ENCODE measurements around the gene TMC5. TPM values are rescaled to one million over a fixed set of nuclear protein-coding genes. Genes with fewer than 3 reads are reported as not detected.

The TMC5 gene
- total RNA-seq, 1 donor from 2014 or later, result 0.32 TPM

- Histone ChIP-seq H3K79me2 (ENCODE audit: low read depth) (no peaks in the 10 kb centered on the region), H3K9ac (no peak overlapping the region), H4K20me1 (ENCODE audit: low read depth) (no peaks in the 10 kb centered on the region), H3K27me3 (no peaks in the 10 kb centered on the region), H3K4me3 (no peak overlapping the region), H3K4me1 (peaks cover 10% of the 10 kb centered on the region), H2AFZ (replicated peaks) (peak overlapping the region; percentile 64), H3K9me3 (ENCODE audit: low read depth) (no peaks in the 10 kb centered on the region), H3K36me3 (no peaks in the 10 kb centered on the region), H3K4me2 (peak overlapping the region; percentile 35), H3F3A (ENCODE audit: low read depth) (no peaks in the 10 kb centered on the region), H3K27ac (no peak overlapping the region)
- Mint-ChIP-seq H3K27me3 (ENCODE audit: insufficient read depth, low read depth) (peaks cover 3% of the 10 kb centered on the region), H3K4me1 (no peaks in the 10 kb centered on the region), H3K9me3 (peaks cover 9% of the 10 kb centered on the region), H3K4me3 (no peak overlapping the region), H3K27ac (no peak overlapping the region), H3K36me3 (peaks cover 2% of the 10 kb centered on the region)
- TF ChIP-seq EZH2phosphoT487 (IDR thresholded peaks at IDR 0.05) (no peak), CTCF (IDR thresholded peaks at IDR 0.05) (no peak), EZH2 (IDR thresholded peaks at IDR 0.05) (no peak)
- DNase-seq (ENCODE audit: low spot score), result no peak
Measured at GRCh38 chr16:19424478-19424877, 6.8 kb downstream of the TMC5 start.

GRCh38 chr16:19430345-19430744, 12.7 kb downstream of the TMC5 start:
- Mint-ChIP-seq H3K36me3 (no peaks in the 10 kb centered on the region), H3K4me1 (no peaks in the 10 kb centered on the region), H3K9me3 (no peaks in the 10 kb centered on the region), H3K27me3 (ENCODE audit: insufficient read depth, low read depth) (peaks cover 3% of the 10 kb centered on the region), H3K4me3 (no peak overlapping the region), H3K27ac (no peak overlapping the region)
- Histone ChIP-seq H2AFZ (replicated peaks) (no peak overlapping the region), H3F3A (ENCODE audit: low read depth) (no peaks in the 10 kb centered on the region), H3K9ac (no peak overlapping the region), H3K4me1 (peaks cover under 1% of the 10 kb centered on the region), H3K79me2 (ENCODE audit: low read depth) (no peaks in the 10 kb centered on the region), H3K27ac (no peak overlapping the region), H4K20me1 (ENCODE audit: low read depth) (no peaks in the 10 kb centered on the region), H3K27me3 (no peaks in the 10 kb centered on the region), H3K36me3 (no peaks in the 10 kb centered on the region), H3K9me3 (ENCODE audit: low read depth) (no peaks in the 10 kb centered on the region), H3K4me3 (no peak overlapping the region), H3K4me2 (no peak overlapping the region)
- no peak for TF ChIP-seq EZH2phosphoT487 (IDR thresholded peaks at IDR 0.05)
- TF ChIP-seq CTCF (IDR thresholded peaks at IDR 0.05), result no peak
- TF ChIP-seq EZH2 (IDR thresholded peaks at IDR 0.05), result no peak
- DNase-seq (ENCODE audit: low spot score), result no peak

- no peak overlapping the region for H3K27ac Mint-ChIP-seq
- no peak overlapping the region for H3K4me2 ChIP-seq
- H3K36me3 Mint-ChIP-seq, result no peaks in the 10 kb centered on the region
Measured at GRCh38 chr16:19431636-19432340, 14.1 kb downstream of the TMC5 start.

More at GRCh38 chr16:19431636-19432340, 14.1 kb downstream of the TMC5 start:
- no peak overlapping the region for H3K9ac ChIP-seq
- no peaks in the 10 kb centered on the region for H3K4me1 ChIP-seq
- H3K27me3 Mint-ChIP-seq (ENCODE audit: insufficient read depth, low read depth), result peaks cover 3% of the 10 kb centered on the region
- H2AFZ ChIP-seq (replicated peaks), result no peak overlapping the region
- TF ChIP-seq EZH2phosphoT487 (IDR thresholded peaks at IDR 0.05) (no peak), EZH2 (IDR thresholded peaks at IDR 0.05) (no peak), CTCF (IDR thresholded peaks at IDR 0.05) (no peak)
- no peaks in the 10 kb centered on the region for H3F3A ChIP-seq (ENCODE audit: low read depth)
- H3K79me2 ChIP-seq (ENCODE audit: low read depth), result no peaks in the 10 kb centered on the region
- H3K9me3 Mint-ChIP-seq, result no peaks in the 10 kb centered on the region
- no peaks in the 10 kb centered on the region for H3K9me3 ChIP-seq (ENCODE audit: low read depth)
- no peaks in the 10 kb centered on the region for H3K36me3 ChIP-seq
- no peaks in the 10 kb centered on the region for H3K4me1 Mint-ChIP-seq
- H3K4me3 ChIP-seq, result no peak overlapping the region
- H3K4me3 Mint-ChIP-seq, result no peak overlapping the region
- H3K27me3 ChIP-seq, result no peaks in the 10 kb centered on the region
- H3K27ac ChIP-seq, result no peak overlapping the region
- H4K20me1 ChIP-seq (ENCODE audit: low read depth), result no peaks in the 10 kb centered on the region
- no peak for DNase-seq (ENCODE audit: low spot score)

Data from neural progenitor cell (in vitro differentiated cells).